ENCODE results near the gene TCN1. TPM values are rescaled to one million over a fixed set of nuclear protein-coding genes. Genes with fewer than 3 reads are reported as not detected.
"Not testable (repeated sequence)": the region's sequence is repeated elsewhere in the genome, so short reads cannot be mapped to it uniquely, and the experiment has no call there.

Gene TCN1
- total RNA-seq, 1 experiment from 2014 or later: not detected

- DNase-seq: no peak
- no peaks in the 10 kb centered on the region for H3K36me3 ChIP-seq (replicated peaks; ENCODE audit: control insufficient read depth, insufficient read depth, low read length)
- no peak overlapping the region for H3K4me3 ChIP-seq (ENCODE audit: insufficient read depth, low read depth, low read length)
- H3K27me3 ChIP-seq (ENCODE audit: control insufficient read depth, insufficient read depth, low read length): no peaks in the 10 kb centered on the region
Observed at GRCh38 chr11:59875856-59876519, 9.7 kb upstream of the TCN1 start.

DNA sequence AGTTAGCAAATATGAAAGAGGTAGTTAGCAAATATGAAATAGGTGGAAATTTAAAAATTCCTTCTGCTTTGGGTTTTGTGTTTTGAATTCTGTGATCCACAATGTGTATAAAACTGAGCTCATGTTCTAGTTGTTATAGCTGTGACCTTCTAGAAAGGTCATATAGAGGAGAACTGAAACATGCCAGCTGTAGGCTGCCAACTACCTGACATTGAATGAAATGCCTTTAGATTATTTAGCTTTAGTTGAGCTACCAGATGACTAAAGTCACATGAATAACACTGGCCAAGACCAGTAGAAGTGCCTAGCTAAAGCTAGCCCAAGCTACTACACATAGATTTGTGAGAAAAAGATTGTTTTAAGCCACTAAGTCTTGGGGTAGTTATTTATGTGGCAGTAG is 5.8 kb upstream of the TCN1 start:
- DNase-seq: no peak
- H3K36me3 ChIP-seq (replicated peaks; ENCODE audit: control insufficient read depth, insufficient read depth, low read length): no peaks in the 10 kb centered on the region
- H3K4me3 ChIP-seq (ENCODE audit: insufficient read depth, low read depth, low read length): no peak overlapping the region
- no peaks in the 10 kb centered on the region for H3K27me3 ChIP-seq (ENCODE audit: control insufficient read depth, insufficient read depth, low read length)

DNA sequence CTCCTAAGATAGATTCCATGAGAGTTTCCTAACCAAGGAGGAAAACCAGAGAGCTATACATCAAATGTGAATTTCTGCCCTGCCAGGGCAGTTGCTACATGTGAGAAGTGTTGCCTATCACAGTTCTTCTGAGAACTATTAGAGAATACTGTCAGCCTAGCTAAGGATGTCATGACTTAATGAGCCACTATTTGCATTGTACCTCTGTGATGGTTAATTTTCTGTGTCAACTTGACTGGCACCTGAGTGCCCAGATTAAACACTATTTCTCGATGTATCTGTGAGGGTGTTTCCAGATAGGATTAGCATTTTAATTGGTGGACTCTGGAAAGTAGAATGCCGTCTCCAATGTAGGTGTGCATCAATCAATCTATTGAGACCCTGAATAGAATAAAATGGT is 1.7 kb upstream of the TCN1 start:
- Histone ChIP-seq H3K27me3 (ENCODE audit: control insufficient read depth, insufficient read depth, low read length) (no peaks in the 10 kb centered on the region), H3K36me3 (replicated peaks; ENCODE audit: control insufficient read depth, insufficient read depth, low read length) (no peaks in the 10 kb centered on the region), H3K4me3 (ENCODE audit: insufficient read depth, low read depth, low read length) (no peak overlapping the region)
- DNase-seq: no peak

DNA sequence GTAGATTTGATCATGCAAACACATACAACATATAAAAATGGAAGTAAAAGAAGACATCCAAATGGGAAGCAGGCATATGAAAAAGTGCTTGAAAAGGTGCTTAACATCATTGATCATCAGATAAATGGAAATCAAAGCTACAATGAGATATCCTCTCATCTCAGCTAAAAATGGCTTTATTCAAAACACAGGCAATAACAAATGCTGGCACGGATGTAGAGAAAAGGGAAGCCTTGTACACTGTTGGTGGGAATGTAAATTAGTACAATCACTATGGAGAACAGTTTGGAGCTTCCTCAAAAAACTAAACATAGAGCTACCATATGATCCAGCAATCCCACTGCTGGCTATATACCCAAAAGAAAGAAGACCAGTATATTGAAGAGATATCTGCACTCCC is 549 bp upstream of the TCN1 start:
- H3K36me3 ChIP-seq (replicated peaks; ENCODE audit: control insufficient read depth, insufficient read depth, low read length): no peaks in the 10 kb centered on the region
- no peaks in the 10 kb centered on the region for H3K27me3 ChIP-seq (ENCODE audit: control insufficient read depth, insufficient read depth, low read length)
- no peak overlapping the region for H3K4me3 ChIP-seq (ENCODE audit: insufficient read depth, low read depth, low read length)
- DNase-seq: no peak

DNA sequence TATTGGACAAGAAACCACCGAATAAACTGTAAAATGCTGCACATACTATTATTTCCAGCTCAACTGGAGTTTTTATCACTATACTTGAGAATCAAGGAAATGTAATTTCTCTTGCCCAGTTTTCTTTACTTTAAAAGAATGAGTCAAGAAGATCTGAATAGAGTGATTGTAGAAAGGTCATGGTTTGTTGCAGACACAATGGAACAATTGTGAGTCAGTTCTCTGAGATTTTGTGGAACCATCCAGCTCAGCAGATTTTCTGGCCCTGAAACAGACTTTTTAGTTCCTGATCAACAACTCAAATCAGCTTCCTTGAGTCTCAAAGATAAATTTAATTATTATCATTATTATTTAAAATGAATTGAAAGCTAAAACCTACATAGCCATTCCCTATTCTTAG is 1.3 kb downstream of the TCN1 start:
- no peak for DNase-seq
- no peaks in the 10 kb centered on the region for H3K27me3 ChIP-seq (ENCODE audit: control insufficient read depth, insufficient read depth, low read length)
- no peak overlapping the region for H3K4me3 ChIP-seq (ENCODE audit: insufficient read depth, low read depth, low read length)
- no peaks in the 10 kb centered on the region for H3K36me3 ChIP-seq (replicated peaks; ENCODE audit: control insufficient read depth, insufficient read depth, low read length)

GRCh38 chr11:59862252-59862651 is 4.0 kb downstream of the TCN1 start:
- no peak overlapping the region for H3K4me3 ChIP-seq (ENCODE audit: insufficient read depth, low read depth, low read length)
- DNase-seq: no peak
- no peaks in the 10 kb centered on the region for H3K27me3 ChIP-seq (ENCODE audit: control insufficient read depth, insufficient read depth, low read length)
- no peaks in the 10 kb centered on the region for H3K36me3 ChIP-seq (replicated peaks; ENCODE audit: control insufficient read depth, insufficient read depth, low read length)

DNA sequence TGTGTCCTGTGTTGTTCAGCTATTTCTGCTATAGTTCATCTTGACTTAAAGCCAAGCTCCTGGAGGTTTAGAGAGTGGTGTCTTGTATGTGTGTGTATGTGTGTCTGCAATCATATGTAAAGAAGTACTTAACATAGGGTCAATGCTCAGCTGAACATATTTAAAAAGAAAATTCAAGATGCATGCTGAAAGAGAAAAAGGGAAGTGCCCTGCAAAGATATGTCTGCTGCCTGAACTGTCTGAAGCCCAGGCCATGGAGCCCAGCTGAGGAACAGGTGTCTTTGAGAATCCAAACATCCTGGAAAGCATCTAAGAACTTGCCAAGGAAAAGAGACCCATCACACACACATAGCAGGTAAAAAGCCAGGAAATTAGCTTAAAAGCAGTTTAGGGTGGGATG is 6.6 kb downstream of the TCN1 start:
- H3K27me3 ChIP-seq (ENCODE audit: control insufficient read depth, insufficient read depth, low read length): no peaks in the 10 kb centered on the region
- no peak for DNase-seq
- H3K4me3 ChIP-seq (ENCODE audit: insufficient read depth, low read depth, low read length): no peak overlapping the region
- no peaks in the 10 kb centered on the region for H3K36me3 ChIP-seq (replicated peaks; ENCODE audit: control insufficient read depth, insufficient read depth, low read length)

GRCh38 chr11:59857439-59858434 is 8.6 kb downstream of the TCN1 start:
- no peaks in the 10 kb centered on the region for H3K36me3 ChIP-seq (replicated peaks; ENCODE audit: control insufficient read depth, insufficient read depth, low read length)
- H3K4me3 ChIP-seq (ENCODE audit: insufficient read depth, low read depth, low read length): no peak overlapping the region
- no peak for DNase-seq
- no peaks in the 10 kb centered on the region for H3K27me3 ChIP-seq (ENCODE audit: control insufficient read depth, insufficient read depth, low read length)

DNA sequence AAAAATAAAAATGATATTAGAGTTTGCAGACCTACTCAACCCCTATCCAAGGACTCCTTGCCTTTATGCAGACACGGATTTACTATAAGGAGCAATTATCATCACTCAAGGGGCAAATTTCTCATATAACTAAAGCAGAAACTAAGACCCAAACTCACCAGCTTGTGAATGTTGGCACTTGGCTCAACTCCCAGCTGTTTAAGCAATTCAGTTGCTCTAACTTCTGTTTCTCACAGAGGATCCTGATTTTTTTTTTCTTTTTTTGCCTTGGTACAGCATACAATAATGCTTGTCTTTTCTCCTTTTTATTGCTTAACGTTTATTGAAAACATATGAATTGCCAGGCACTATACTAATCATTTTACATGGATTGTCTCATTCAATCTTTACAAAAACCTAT is 11.4 kb downstream of the TCN1 start:
- H3K4me3 ChIP-seq (ENCODE audit: insufficient read depth, low read depth, low read length): no peak overlapping the region

DNA sequence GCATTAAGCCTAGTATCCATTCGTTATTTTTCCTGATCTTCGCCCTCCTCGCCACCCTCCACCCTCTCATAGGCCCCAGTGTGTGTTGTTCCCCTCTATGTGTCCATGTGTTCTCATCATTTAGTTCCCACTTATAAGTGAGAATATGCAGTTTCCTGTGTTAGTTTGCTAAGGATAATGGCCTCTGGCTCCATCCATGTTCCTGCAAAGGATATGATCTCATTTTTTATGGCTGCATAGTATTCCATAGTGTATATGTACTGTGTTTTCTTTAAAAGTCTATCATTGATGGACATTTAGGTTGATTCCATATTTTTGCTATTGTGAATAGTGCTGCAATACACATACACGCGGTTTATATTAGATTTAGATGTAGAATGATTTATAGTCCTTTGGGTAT is 14.9 kb downstream of the TCN1 start:
- DNase-seq; H3K36me3 ChIP-seq (replicated peaks; ENCODE audit: control insufficient read depth, insufficient read depth, low read length); H3K4me3 ChIP-seq (ENCODE audit: insufficient read depth, low read depth, low read length); H3K27me3 ChIP-seq (ENCODE audit: control insufficient read depth, insufficient read depth, low read length): not testable (repeated sequence)

More for the DNA sequence above, 11.4 kb downstream of the TCN1 start:
- no peak for DNase-seq
- no peaks in the 10 kb centered on the region for H3K36me3 ChIP-seq (replicated peaks; ENCODE audit: control insufficient read depth, insufficient read depth, low read length)
- no peaks in the 10 kb centered on the region for H3K27me3 ChIP-seq (ENCODE audit: control insufficient read depth, insufficient read depth, low read length)

- not testable (repeated sequence) for H3K4me3 ChIP-seq (ENCODE audit: insufficient read depth, low read depth, low read length); H3K36me3 ChIP-seq (replicated peaks; ENCODE audit: control insufficient read depth, insufficient read depth, low read length); H3K27me3 ChIP-seq (ENCODE audit: control insufficient read depth, insufficient read depth, low read length); DNase-seq
Observed at GRCh38 chr11:59849551-59849950, 16.7 kb downstream of the TCN1 start.

DNA sequence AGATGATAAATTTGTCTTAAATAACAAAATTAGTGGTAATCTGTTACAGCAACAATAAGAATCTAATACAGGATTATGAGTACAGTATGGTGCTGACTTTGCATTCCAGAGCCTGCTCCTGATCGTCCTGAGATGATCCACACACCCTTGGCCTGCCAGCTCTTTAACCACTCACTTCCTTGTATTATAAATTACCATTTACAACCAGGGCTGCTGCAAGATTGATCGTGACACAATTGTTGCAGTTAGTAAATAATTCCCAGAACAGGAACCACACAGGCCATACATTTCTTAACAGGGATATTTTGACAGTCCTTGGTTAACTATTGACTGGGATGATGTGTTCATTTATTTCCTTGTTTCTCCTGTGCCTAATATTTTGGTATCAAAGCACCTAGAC is 17.2 kb downstream of the TCN1 start:
- no peaks in the 10 kb centered on the region for H3K36me3 ChIP-seq (replicated peaks; ENCODE audit: control insufficient read depth, insufficient read depth, low read length)
- H3K4me3 ChIP-seq (ENCODE audit: insufficient read depth, low read depth, low read length): no peak overlapping the region
- no peaks in the 10 kb centered on the region for H3K27me3 ChIP-seq (ENCODE audit: control insufficient read depth, insufficient read depth, low read length)
- DNase-seq: no peak

DNA sequence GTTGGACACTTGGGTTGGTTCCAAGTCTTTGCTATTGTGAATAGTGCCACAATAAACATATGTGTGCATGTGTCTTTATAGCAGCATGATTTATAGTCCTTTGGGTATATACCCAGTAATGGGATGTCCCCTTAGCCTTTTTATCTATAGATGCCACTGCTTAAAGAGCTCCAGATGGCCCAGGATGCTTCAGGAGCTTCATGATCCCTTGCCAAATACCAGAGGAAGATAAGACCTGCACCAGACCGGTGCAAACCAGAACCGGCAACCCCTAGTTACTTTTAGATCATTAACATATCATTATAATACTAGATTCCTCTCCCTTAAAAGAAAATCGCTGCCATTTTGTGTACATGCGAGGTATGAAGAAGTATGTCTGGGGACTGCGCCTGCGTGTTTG is 17.8 kb downstream of the TCN1 start:
- not testable (repeated sequence) for DNase-seq; H3K4me3 ChIP-seq (ENCODE audit: insufficient read depth, low read depth, low read length); H3K27me3 ChIP-seq (ENCODE audit: control insufficient read depth, insufficient read depth, low read length); H3K36me3 ChIP-seq (replicated peaks; ENCODE audit: control insufficient read depth, insufficient read depth, low read length)

GRCh38 chr11:59847626-59848025 is 18.7 kb downstream of the TCN1 start:
- no peaks in the 10 kb centered on the region for H3K27me3 ChIP-seq (ENCODE audit: control insufficient read depth, insufficient read depth, low read length)
- no peaks in the 10 kb centered on the region for H3K36me3 ChIP-seq (replicated peaks; ENCODE audit: control insufficient read depth, insufficient read depth, low read length)
- no peak for DNase-seq
- H3K4me3 ChIP-seq (ENCODE audit: insufficient read depth, low read depth, low read length): no peak overlapping the region

- Histone ChIP-seq H3K36me3 (replicated peaks; ENCODE audit: control insufficient read depth, insufficient read depth, low read length) (no peaks in the 10 kb centered on the region), H3K27me3 (ENCODE audit: control insufficient read depth, insufficient read depth, low read length) (no peaks in the 10 kb centered on the region), H3K4me3 (ENCODE audit: insufficient read depth, low read depth, low read length) (no peak overlapping the region)
- no peak for DNase-seq
Observed at GRCh38 chr11:59846556-59846955, 19.7 kb downstream of the TCN1 start.

Data from H7 (cell line).